GM12891 (cell line): ENCODE measurements around the gene TTLL5.

Experiments used
- DNase-seq: peaks from one replicate; pipeline ENCODE4 v3.0.0; 2011; ENCODE audit warnings: low spot score; ENCODE audit not compliant: insufficient read length
- FAIRE-seq: peaks from 2 replicates; lab custom pipeline; 2011; peaks lifted over from hg19 to GRCh38; lab: Jason Lieb, UNC
- PAX5 ChIP-seq: IDR thresholded peaks from 2 replicates; pipeline ENCODE4 v1.6.1; 2011; ENCODE audit warnings: low read length, moderate library complexity, mild to moderate bottlenecking; ENCODE audit not compliant: insufficient read depth, severe bottlenecking
- POLR2A ChIP-seq: IDR thresholded peaks from 2 replicates; pipeline ENCODE4 v1.6.1; 2011; ENCODE audit warnings: low read depth, low read length, control low read depth
- POLR2AphosphoS5 ChIP-seq: IDR thresholded peaks from 2 replicates; pipeline ENCODE4 v1.6.1; 2011; ENCODE audit warnings: low read depth, low read length, control low read depth
- POU2F2 ChIP-seq: IDR thresholded peaks from 2 replicates; pipeline ENCODE4 v1.6.1; 2011; ENCODE audit warnings: low read depth, mild to moderate bottlenecking, control low read depth, low read length, moderate library complexity
- SPI1 ChIP-seq: IDR thresholded peaks from 2 replicates; pipeline ENCODE4 v1.6.1; 2011; ENCODE audit warnings: low read depth, low read length, control low read depth
- TAF1 ChIP-seq: IDR thresholded peaks from 2 replicates; pipeline ENCODE4 v1.6.1; 2011; ENCODE audit warnings: low read depth, low read length, control low read depth

The TTLL5 gene

DNA sequence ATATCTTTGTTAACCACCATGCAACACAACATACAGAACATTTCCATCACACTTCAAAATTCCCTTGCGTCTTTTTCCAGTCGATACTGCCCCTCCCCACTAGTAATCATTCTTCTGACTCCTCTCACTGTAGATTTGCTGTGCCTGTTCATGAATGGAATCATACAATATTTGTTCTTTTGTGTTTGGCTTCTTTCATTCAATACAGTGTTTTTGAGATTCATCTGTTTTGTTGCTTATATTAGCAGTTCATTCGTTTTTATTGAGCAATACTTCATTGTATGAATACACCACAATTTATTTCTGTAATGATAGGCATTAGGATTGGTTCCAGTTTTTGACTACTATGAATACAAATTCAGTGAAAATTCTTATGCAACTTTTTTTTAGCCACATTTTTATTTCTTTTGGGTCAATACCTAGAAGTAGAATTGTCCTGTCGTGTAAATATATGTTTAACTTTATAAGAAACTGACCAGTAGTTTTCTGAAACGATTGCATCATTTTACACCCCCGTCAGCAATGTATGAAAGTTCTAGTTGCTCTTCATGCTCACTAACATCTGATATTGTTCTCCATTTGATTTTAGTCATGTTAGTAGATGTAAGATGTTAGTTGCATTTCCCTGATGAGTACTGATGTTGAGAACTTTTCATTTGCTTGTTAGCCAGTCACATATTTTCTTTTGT is 193.2 kb downstream of the TTLL5 start:
- FAIRE-seq: peak; percentile 16
- DNase-seq: no peak
- no peak for TF ChIP-seq POLR2AphosphoS5
- no peak for TF ChIP-seq PAX5
- TF ChIP-seq SPI1: no peak
- TF ChIP-seq POU2F2: no peak
- TF ChIP-seq TAF1: no peak
- TF ChIP-seq POLR2A: no peak

DNA sequence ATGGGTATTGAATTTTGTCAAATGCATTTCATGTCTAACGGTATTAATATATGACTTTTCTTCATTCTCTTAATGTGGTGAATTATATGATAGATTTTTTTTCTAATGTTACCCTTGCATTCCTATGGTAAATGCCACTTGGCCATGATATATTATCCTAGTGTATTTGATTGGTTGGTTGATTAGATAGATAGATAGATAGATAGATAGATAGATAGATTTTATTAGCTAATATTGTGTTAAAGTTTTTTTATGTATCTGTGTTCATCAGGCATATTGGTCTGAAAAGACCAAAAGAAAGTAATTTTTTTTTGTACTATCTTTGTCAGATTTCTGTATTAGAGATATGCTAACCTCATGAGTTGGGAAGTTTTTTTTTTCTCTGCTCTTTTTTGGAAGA is 196.2 kb downstream of the TTLL5 start:
- FAIRE-seq: no peak
- no peak for DNase-seq
- no peak for TF ChIP-seq TAF1
- no peak for TF ChIP-seq POLR2AphosphoS5
- no peak for TF ChIP-seq POLR2A
- TF ChIP-seq POU2F2: no peak
- TF ChIP-seq PAX5: no peak
- TF ChIP-seq SPI1: no peak

DNA sequence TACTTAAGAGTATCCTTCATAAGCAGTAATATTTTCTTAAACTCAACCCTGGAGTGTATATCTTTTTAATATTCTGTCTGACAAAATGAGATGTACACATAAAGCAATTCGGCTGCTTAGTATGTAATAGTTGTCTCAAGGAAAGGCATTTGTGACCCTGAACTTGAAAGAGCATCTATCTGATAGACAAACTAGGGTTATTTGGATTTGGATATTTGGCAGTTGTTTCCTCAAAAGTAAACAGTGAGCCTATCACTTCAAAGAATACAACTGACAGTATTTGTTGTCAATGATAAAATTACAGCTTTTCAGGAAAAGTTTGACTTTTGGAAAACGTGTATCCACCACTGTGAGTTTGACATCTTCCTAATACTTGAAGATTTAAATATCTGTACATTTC is 197.3 kb downstream of the TTLL5 start:
- no peak for FAIRE-seq
- DNase-seq: no peak
- TF ChIP-seq POLR2A (no peak), TAF1 (no peak), POLR2AphosphoS5 (no peak), SPI1 (no peak), POU2F2 (no peak), PAX5 (no peak)

DNA sequence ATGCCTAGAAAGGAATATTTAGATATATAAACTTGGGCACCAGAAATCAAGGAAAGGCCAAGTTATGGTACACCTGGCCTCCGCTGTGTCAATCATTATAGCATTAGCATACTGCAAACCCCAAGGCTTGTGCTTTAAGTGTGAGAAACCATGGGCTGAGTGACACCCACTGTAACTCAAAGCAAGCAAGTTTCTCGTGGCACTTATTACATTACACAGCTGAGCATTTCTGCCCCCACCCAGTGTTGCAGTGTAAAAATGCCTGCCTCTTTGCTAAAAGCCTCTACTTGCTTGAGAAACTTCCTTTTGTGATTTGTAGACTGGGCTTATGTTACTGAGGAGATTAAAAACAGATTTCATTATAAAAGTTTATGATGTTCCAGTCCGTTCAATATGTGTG is 198.7 kb downstream of the TTLL5 start:
- no peak for TF ChIP-seq POLR2A
- DNase-seq: no peak
- no peak for FAIRE-seq

DNA sequence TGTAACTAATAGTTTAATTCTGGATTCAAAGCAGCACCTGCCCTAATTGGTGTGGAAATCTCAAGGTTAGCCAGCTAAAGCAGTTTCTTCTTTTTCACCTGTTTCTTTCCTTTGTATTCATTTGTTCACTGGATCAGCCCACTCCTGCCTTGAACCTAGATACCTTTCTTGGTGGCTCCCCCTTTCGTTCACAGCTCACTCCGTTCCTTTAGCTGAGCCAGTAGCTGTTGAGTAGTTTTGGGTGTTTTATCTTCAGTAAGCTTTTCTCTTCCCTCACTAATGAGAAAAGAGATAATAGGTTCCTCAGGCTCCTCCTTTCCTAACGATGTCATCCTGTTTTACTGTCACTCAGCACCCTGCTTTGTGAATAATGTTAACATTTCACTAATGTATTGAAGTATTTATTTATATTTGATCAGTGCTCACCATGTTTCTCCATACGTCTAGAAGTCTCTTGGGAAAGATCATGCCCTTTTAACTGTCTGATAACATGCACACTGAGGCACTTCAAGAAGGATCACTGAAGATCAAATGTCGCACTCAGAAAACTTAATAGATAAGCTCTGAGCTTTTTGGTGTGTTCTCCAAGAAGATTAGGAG is 199.6 kb downstream of the TTLL5 start:
- FAIRE-seq (no peak), DNase-seq (no peak)
- TF ChIP-seq SPI1 (no peak), POLR2A (no peak)

DNA sequence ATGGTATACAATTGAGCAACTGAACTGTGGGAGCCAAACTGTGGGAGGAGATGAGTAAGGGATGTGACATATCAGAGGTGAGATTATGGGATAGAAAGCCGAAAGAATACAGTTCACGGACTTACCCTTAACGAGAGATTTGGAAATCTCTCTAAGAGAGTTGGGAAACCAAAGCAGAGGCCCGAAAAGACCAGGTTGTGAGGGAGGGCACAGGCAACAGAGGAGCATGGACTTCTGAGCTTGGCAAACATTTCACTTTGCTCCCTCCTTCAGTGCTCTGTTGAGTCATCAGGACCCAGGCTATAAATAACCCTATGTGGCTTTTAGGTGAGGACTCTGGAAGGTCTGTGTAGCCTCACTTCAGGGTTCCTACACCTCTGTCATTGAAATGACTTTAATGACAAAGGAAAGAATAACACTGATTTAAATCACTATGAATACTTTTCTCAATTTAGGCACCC is 200.1 kb downstream of the TTLL5 start:
- DNase-seq (no peak), FAIRE-seq (no peak)

DNA sequence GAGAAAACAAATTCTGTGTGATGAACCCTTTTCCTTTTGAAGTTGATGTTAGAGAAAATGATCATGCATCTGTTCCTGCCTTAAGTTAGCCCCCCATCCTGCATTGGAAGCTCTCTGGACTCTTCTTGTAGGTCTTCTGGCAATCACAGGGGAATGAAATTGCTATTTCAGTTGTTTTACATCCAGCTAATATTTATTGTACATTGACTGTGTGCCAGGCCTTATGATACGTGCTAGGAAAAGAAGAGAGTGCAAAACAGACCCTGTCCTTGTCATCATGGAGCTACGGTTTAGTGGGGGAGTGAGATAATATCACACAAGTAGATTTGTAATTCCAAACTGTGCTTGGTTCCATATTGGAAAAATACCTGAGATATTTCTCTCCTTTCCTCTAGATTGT is 202.2 kb downstream of the TTLL5 start:
- no peak for FAIRE-seq
- no peak for DNase-seq
- TF ChIP-seq POLR2A: no peak
- TF ChIP-seq SPI1: no peak
- no peak for TF ChIP-seq POLR2AphosphoS5
- TF ChIP-seq PAX5: no peak
- no peak for TF ChIP-seq TAF1
- no peak for TF ChIP-seq POU2F2

More for the DNA sequence above, 200.1 kb downstream of the TTLL5 start:
- no peak for TF ChIP-seq POU2F2
- no peak for TF ChIP-seq SPI1
- no peak for TF ChIP-seq TAF1

DNA sequence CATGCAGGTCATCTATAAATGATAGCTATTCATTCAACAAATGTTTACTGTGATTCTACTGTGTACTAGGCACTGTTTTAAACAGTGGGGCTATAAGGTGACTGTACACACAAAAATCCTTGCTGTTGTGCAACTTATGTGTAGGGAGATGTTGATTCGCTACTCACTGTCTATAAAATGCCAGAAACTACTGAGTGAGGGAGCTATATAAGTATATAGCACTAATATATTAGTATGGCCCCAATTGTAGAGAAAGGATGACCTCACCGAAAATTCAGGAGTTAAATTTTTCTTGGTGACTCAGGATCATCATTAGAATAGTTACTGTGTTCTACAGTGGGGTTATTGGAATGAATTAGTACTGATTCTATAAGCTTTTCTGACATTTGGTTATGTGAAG is 203.3 kb downstream of the TTLL5 start:
- DNase-seq: no peak
- TF ChIP-seq POU2F2 (no peak), TAF1 (no peak), POLR2A (no peak), PAX5 (no peak), SPI1 (no peak), POLR2AphosphoS5 (no peak)
- FAIRE-seq: no peak

DNA sequence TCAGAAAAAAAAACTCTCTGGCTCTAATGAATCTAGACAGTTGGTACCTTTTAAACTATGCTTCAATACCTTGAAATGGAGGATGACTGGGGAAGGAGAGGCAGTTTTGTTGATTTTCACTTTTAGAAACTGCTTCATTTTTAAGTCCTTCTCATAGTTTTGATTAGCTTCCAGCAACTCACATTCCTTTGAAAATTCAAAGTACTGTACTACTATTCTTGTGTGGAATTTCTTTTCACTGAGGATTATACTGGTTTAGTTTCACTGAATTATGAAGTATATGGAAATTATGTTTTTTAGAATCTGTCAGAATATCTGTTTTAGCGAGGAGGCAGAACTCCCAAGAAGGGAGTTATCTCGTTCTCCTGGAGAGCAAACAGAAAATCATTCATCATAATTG is 204.5 kb downstream of the TTLL5 start:
- TF ChIP-seq TAF1: no peak
- no peak for DNase-seq
- FAIRE-seq: no peak

DNA sequence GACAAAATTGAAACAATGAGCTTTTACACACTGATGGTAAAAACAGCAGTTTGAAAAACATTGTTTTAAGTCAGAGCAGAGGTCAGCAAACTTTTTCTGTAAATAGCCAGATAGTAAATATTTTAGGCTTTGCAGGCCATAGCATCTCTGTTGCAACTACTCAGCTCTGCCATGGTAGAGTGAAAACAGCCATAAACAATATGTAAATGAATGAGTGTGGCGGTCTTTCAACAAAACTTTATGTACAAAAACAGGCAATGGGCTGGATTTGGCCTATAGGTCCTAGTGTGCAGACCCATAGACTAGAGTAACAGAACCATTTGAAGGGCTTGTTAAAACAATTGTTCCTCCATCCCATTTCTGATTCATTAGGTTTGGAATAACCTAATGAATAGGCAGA is 205.9 kb downstream of the TTLL5 start:
- FAIRE-seq (no peak), DNase-seq (no peak)
- TF ChIP-seq SPI1: no peak
- no peak for TF ChIP-seq POLR2A
- TF ChIP-seq TAF1: no peak
- TF ChIP-seq POLR2AphosphoS5: no peak
- no peak for TF ChIP-seq POU2F2
- TF ChIP-seq PAX5: no peak

DNA sequence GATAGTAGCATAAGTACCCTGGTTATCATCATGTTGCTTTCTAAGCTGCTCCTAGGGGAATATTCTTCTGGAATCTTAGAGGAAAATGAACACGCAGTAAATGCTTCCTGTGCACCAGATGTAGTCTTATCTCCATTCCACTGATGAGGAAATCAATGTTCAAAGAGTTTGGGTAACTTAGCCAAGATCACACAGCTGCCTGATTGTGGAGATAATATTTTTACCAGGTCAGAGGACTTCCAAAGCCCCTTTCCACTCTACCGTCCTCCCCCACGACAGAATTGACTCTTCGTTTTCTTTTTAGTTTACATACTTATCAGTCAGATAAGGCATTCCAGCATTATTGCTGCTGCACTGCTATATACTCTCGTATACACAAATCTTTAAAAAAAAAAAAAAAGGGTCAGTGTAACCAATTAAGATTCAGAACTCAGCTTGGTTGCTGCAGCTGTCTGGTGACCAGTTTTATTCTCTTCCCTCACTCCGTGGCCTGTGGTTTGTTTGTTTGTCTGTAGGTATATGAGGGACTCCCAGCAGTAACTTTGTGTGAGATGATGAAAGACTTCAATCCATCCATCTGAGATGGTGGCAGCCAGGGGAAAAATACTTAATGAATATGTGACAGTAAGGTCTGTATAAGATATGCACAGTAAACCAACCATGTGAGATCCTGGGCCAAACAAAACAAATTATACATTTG is 210.3 kb downstream of the TTLL5 start:
- DNase-seq (no peak), FAIRE-seq (no peak)

More for the DNA sequence above, 210.3 kb downstream of the TTLL5 start:
- TF ChIP-seq POU2F2 (no peak), PAX5 (no peak), POLR2AphosphoS5 (no peak), POLR2A (no peak), SPI1 (no peak), TAF1 (no peak)
